ENCODE data around the gene RBBP6.

The RBBP6 gene

GRCh38 chr16:24537474-24538337 is 1.7 kb upstream of the RBBP6 start:
- Mint-ChIP-seq H3K36me3 (ENCODE audit: low read depth) (peaks cover 14% of the 10 kb centered on the region), H3K4me1 (peaks cover 12% of the 10 kb centered on the region), H3K27ac (peak overlapping the region in 2 of 3 experiments; percentile 46 to 56), H3K27me3 (ENCODE audit: low read depth) (no peaks in the 10 kb centered on the region), H3K4me3 (peak overlapping the region; percentile 44 to 80 (median 54)), H3K9me3 (no peaks in the 10 kb centered on the region)
- TF ChIP-seq CTCF (IDR thresholded peaks at IDR 0.05; ENCODE audit: unreplicated experiment in 3 of 3) = no peak

GRCh38 chr16:24538756-24539294 is 541 bp upstream of the RBBP6 start:
- peaks cover 16% of the 10 kb centered on the region for H3K4me1 Mint-ChIP-seq
- no peaks in the 10 kb centered on the region for H3K9me3 Mint-ChIP-seq
- no peaks in the 10 kb centered on the region for H3K27me3 Mint-ChIP-seq (ENCODE audit: low read depth)
- H3K27ac Mint-ChIP-seq = peak overlapping the region; percentile 98 to 100 (median 100)
- TF ChIP-seq CTCF (IDR thresholded peaks at IDR 0.05; ENCODE audit: unreplicated experiment in 3 of 3) = peak in 1 of 3 experiments; percentile 4
- H3K4me3 Mint-ChIP-seq = peak overlapping the region; percentile 100
- H3K36me3 Mint-ChIP-seq (ENCODE audit: low read depth) = peaks cover 17% of the 10 kb centered on the region

- H3K9me3 Mint-ChIP-seq = no peaks in the 10 kb centered on the region
- H3K27ac Mint-ChIP-seq = peak overlapping the region; percentile 98 to 100 (median 100)
- peaks cover 24% of the 10 kb centered on the region for H3K36me3 Mint-ChIP-seq (ENCODE audit: low read depth)
- TF ChIP-seq CTCF (IDR thresholded peaks at IDR 0.05; ENCODE audit: unreplicated experiment in 3 of 3) = no peak
- H3K4me3 Mint-ChIP-seq = peak overlapping the region; percentile 93 to 100 (median 95)
- H3K27me3 Mint-ChIP-seq (ENCODE audit: low read depth) = no peaks in the 10 kb centered on the region
- H3K4me1 Mint-ChIP-seq = peaks cover 26% of the 10 kb centered on the region
Measured at GRCh38 chr16:24539850-24540601, 660 bp downstream of the RBBP6 start.

GRCh38 chr16:24540602-24541210 is 1.3 kb downstream of the RBBP6 start:
- no peak for TF ChIP-seq CTCF (IDR thresholded peaks at IDR 0.05; ENCODE audit: unreplicated experiment in 3 of 3)
- Mint-ChIP-seq H3K27ac (peak overlapping the region; percentile 98), H3K4me1 (peaks cover 32% of the 10 kb centered on the region), H3K27me3 (ENCODE audit: low read depth) (no peaks in the 10 kb centered on the region), H3K36me3 (ENCODE audit: low read depth) (peaks cover 29% of the 10 kb centered on the region), H3K9me3 (no peaks in the 10 kb centered on the region), H3K4me3 (peak overlapping the region; percentile 93 to 100 (median 95))

- peak overlapping the region; percentile 72 to 98 (median 98) for H3K27ac Mint-ChIP-seq
- peak overlapping the region; percentile 93 to 100 (median 95) for H3K4me3 Mint-ChIP-seq
- TF ChIP-seq CTCF (IDR thresholded peaks at IDR 0.05; ENCODE audit: unreplicated experiment in 3 of 3) = no peak
- H3K36me3 Mint-ChIP-seq (ENCODE audit: low read depth) = peaks cover 33% of the 10 kb centered on the region
- no peaks in the 10 kb centered on the region for H3K27me3 Mint-ChIP-seq (ENCODE audit: low read depth)
- H3K9me3 Mint-ChIP-seq = no peaks in the 10 kb centered on the region
- peaks cover 35% of the 10 kb centered on the region for H3K4me1 Mint-ChIP-seq
Measured at GRCh38 chr16:24541233-24541933, 2.0 kb downstream of the RBBP6 start.
